Activated T-cell treated with anti-CD3 and anti-CD28 coated beads, Interleukin-2, amount 50 U/mL, for 72 hours (primary cell): ENCODE data around the gene TAF4. TPM values are rescaled to one million over a fixed set of nuclear protein-coding genes. Genes with fewer than 3 reads are reported as not detected.

Source experiments
- ATAC-seq, 2 donors: fragments of 150-1000 bp; cut with Tn5 transposase; replicated peaks in 1 of 2; 2 replicates each; pipeline ENCODE4 v1.10.0; 2021; ENCODE audit warnings: moderate library complexity in 2 of 2, mild to moderate bottlenecking in 1 of 2
- DNase-seq, 2 donors: peaks; one replicate each; pipeline ENCODE4 v3.0.0; 2021 to 2022; ENCODE audit warnings: mixed read lengths in 1 of 2
- H3K27ac Mint-ChIP-seq: one replicate; pipeline ENCODE4 v1.8.0; 2022; ENCODE audit warnings: mild to moderate bottlenecking, moderate library complexity, mixed read lengths
- H3K27me3 Mint-ChIP-seq: one replicate; pipeline ENCODE4 v1.8.0; 2022; ENCODE audit warnings: low read depth, mixed read lengths
- H3K36me3 Mint-ChIP-seq, 2 donors: one replicate each; pipeline ENCODE4 v1.8.0; 2022; ENCODE audit warnings: mixed read lengths in 2 of 2, mild to moderate bottlenecking in 1 of 2; ENCODE audit not compliant: insufficient read depth in 2 of 2
- H3K4me1 Mint-ChIP-seq: one replicate; pipeline ENCODE4 v1.8.0; 2022; ENCODE audit warnings: low read depth, mixed read lengths
- H3K4me3 Mint-ChIP-seq, 2 donors: one replicate each; pipeline ENCODE4 v1.8.0; 2022; ENCODE audit warnings: mild to moderate bottlenecking in 2 of 2, mixed read lengths in 2 of 2, moderate library complexity in 2 of 2
- H3K9me3 Mint-ChIP-seq, 2 donors: one replicate each; pipeline ENCODE4 v1.8.0; 2022; ENCODE audit warnings: mixed read lengths in 2 of 2
- total RNA-seq, 2 donors: library from RNA; stranded (reverse); gene quantifications; one replicate each; pipeline ENCODE4 v1.2.3, GENCODE V29; 2022

Gene TAF4
- total RNA-seq, 2 donors from 2014 or later: 15.7 to 21.5 TPM

GRCh38 chr20:62050166-62051120 lies 15.2 kb downstream of the TAF4 start:
- H3K4me3 Mint-ChIP-seq: no peak overlapping the region
- no peak overlapping the region for H3K27ac Mint-ChIP-seq
- no peaks in the 10 kb centered on the region for H3K9me3 Mint-ChIP-seq
- H3K36me3 Mint-ChIP-seq: no peaks in the 10 kb centered on the region
- ATAC-seq (no peak), DNase-seq (no peak)
- H3K4me1 Mint-ChIP-seq: peaks cover 52% of the 10 kb centered on the region
- no peaks in the 10 kb centered on the region for H3K27me3 Mint-ChIP-seq

- no peaks in the 10 kb centered on the region for H3K27me3 Mint-ChIP-seq
- ATAC-seq (no peak), DNase-seq (no peak)
- H3K9me3 Mint-ChIP-seq: no peaks in the 10 kb centered on the region
- peaks cover 44% of the 10 kb centered on the region for H3K4me1 Mint-ChIP-seq
- H3K27ac Mint-ChIP-seq: no peak overlapping the region
- no peaks in the 10 kb centered on the region for H3K36me3 Mint-ChIP-seq
- H3K4me3 Mint-ChIP-seq: no peak overlapping the region
These were observed 16.1 kb downstream of the TAF4 start for GRCh38 chr20:62049342-62050165.

GRCh38 chr20:62048821-62049291 lies 16.8 kb downstream of the TAF4 start:
- ATAC-seq (no peak), DNase-seq (no peak)
- Mint-ChIP-seq H3K4me1 (peaks cover 37% of the 10 kb centered on the region), H3K27me3 (no peaks in the 10 kb centered on the region), H3K36me3 (no peaks in the 10 kb centered on the region), H3K27ac (no peak overlapping the region), H3K9me3 (no peaks in the 10 kb centered on the region), H3K4me3 (no peak overlapping the region)

GRCh38 chr20:62048346-62048761 lies 17.3 kb downstream of the TAF4 start:
- Mint-ChIP-seq H3K9me3 (no peaks in the 10 kb centered on the region), H3K36me3 (no peaks in the 10 kb centered on the region), H3K27me3 (no peaks in the 10 kb centered on the region), H3K4me3 (no peak overlapping the region), H3K4me1 (peaks cover 37% of the 10 kb centered on the region), H3K27ac (no peak overlapping the region)
- DNase-seq (no peak), ATAC-seq (no peak)

GRCh38 chr20:62047666-62048345 lies 17.9 kb downstream of the TAF4 start:
- ATAC-seq: no peak
- no peak for DNase-seq
- no peaks in the 10 kb centered on the region for H3K9me3 Mint-ChIP-seq
- H3K36me3 Mint-ChIP-seq: no peaks in the 10 kb centered on the region
- H3K27me3 Mint-ChIP-seq: no peaks in the 10 kb centered on the region
- H3K27ac Mint-ChIP-seq: no peak overlapping the region
- no peak overlapping the region for H3K4me3 Mint-ChIP-seq
- H3K4me1 Mint-ChIP-seq: peaks cover 32% of the 10 kb centered on the region

GRCh38 chr20:62046431-62046830 lies 19.2 kb downstream of the TAF4 start:
- no peaks in the 10 kb centered on the region for H3K9me3 Mint-ChIP-seq
- H3K4me1 Mint-ChIP-seq: peaks cover 35% of the 10 kb centered on the region
- H3K4me3 Mint-ChIP-seq: no peak overlapping the region
- H3K27ac Mint-ChIP-seq: no peak overlapping the region
- ATAC-seq (no peak), DNase-seq (no peak)
- no peaks in the 10 kb centered on the region for H3K27me3 Mint-ChIP-seq
- H3K36me3 Mint-ChIP-seq: peaks cover 0 to 1% of the 10 kb centered on the region in 2 donors

GRCh38 chr20:62045529-62046285 lies 20.0 kb downstream of the TAF4 start:
- DNase-seq (no peak), ATAC-seq (no peak)
- no peaks in the 10 kb centered on the region for H3K9me3 Mint-ChIP-seq
- peaks cover 32% of the 10 kb centered on the region for H3K4me1 Mint-ChIP-seq
- H3K27me3 Mint-ChIP-seq: no peaks in the 10 kb centered on the region
- no peak overlapping the region for H3K4me3 Mint-ChIP-seq
- peaks cover 0 to 1% of the 10 kb centered on the region in 2 donors for H3K36me3 Mint-ChIP-seq
- H3K27ac Mint-ChIP-seq: no peak overlapping the region

- DNase-seq (no peak), ATAC-seq (no peak)
- H3K27me3 Mint-ChIP-seq: no peaks in the 10 kb centered on the region
- H3K9me3 Mint-ChIP-seq: no peaks in the 10 kb centered on the region
- no peak overlapping the region for H3K27ac Mint-ChIP-seq
- H3K36me3 Mint-ChIP-seq: peaks cover 0 to 1% of the 10 kb centered on the region in 2 donors
- H3K4me1 Mint-ChIP-seq: peaks cover 32% of the 10 kb centered on the region
- H3K4me3 Mint-ChIP-seq: no peak overlapping the region
These were observed 20.6 kb downstream of the TAF4 start for GRCh38 chr20:62045118-62045517.

GRCh38 chr20:62044631-62045030 lies 21.1 kb downstream of the TAF4 start:
- no peaks in the 10 kb centered on the region for H3K9me3 Mint-ChIP-seq
- H3K4me3 Mint-ChIP-seq: no peak overlapping the region
- peaks cover 36% of the 10 kb centered on the region for H3K4me1 Mint-ChIP-seq
- ATAC-seq: no peak
- no peak for DNase-seq
- H3K27me3 Mint-ChIP-seq: no peaks in the 10 kb centered on the region
- H3K27ac Mint-ChIP-seq: no peak overlapping the region
- peaks cover 0 to 1% of the 10 kb centered on the region in 2 donors for H3K36me3 Mint-ChIP-seq

- Mint-ChIP-seq H3K9me3 (no peaks in the 10 kb centered on the region), H3K36me3 (peaks cover 0 to 3% of the 10 kb centered on the region in 2 donors), H3K27me3 (no peaks in the 10 kb centered on the region), H3K27ac (no peak overlapping the region), H3K4me3 (no peak overlapping the region), H3K4me1 (peaks cover 41% of the 10 kb centered on the region)
- DNase-seq (no peak), ATAC-seq (no peak)
These were observed 22.4 kb downstream of the TAF4 start for GRCh38 chr20:62043131-62043914.

- peaks cover 2 to 5% of the 10 kb centered on the region in 2 donors for H3K36me3 Mint-ChIP-seq
These were observed 23.5 kb downstream of the TAF4 start for GRCh38 chr20:62042025-62042820.

More at GRCh38 chr20:62042025-62042820, 23.5 kb downstream of the TAF4 start:
- Mint-ChIP-seq H3K4me1 (peaks cover 41% of the 10 kb centered on the region), H3K27ac (no peak overlapping the region), H3K27me3 (no peaks in the 10 kb centered on the region), H3K4me3 (no peak overlapping the region), H3K9me3 (peaks cover 0 to 2% of the 10 kb centered on the region in 2 donors)
- no peak for ATAC-seq
- DNase-seq: no peak
